WTC11 (cell line): ENCODE data around the gene DOCK7. TPM values are rescaled to one million over a fixed set of nuclear protein-coding genes. Genes with fewer than 3 reads are reported as not detected.

Experiments used
- ATAC-seq: fragments of 200-7000 bp; cut with Tn5 transposase; 2 replicates; pipeline ENCODE4 v1.10.0; 2021; ENCODE audit warnings: mild to moderate bottlenecking, moderate library complexity
- CTCF ChIA-PET: fragments of 300-600 bp; sonication (Branson Sonifier 250); formaldehyde crosslinking; loops from one replicate; lab custom pipeline; 2021; ENCODE audit warnings: antibody characterized with exemption; lab: Charles Lee
- POLR2A ChIA-PET: fragments of 350-600 bp; sonication (Branson Sonifier 250); formaldehyde crosslinking; loops from one replicate; lab custom pipeline; 2021; ENCODE audit warnings: antibody characterized with exemption; lab: Charles Lee
- DNase-seq: peaks from one replicate; pipeline ENCODE4 v3.0.0; 2021; ENCODE audit warnings: low spot score
- H3K27ac Mint-ChIP-seq: 2 replicates; pipeline ENCODE4 v1.8.0; 2021; ENCODE audit warnings: mixed read lengths
- H3K27me3 Mint-ChIP-seq: 2 replicates; pipeline ENCODE4 v1.8.0; 2021; ENCODE audit warnings: low read depth, mild to moderate bottlenecking, moderate library complexity, mixed read lengths
- H3K36me3 Mint-ChIP-seq: 2 replicates; pipeline ENCODE4 v1.8.0; 2021; ENCODE audit warnings: mixed read lengths
- H3K4me1 Mint-ChIP-seq: 2 replicates; pipeline ENCODE4 v1.8.0; 2022; ENCODE audit warnings: mixed read lengths
- H3K4me3 Mint-ChIP-seq: 2 replicates; pipeline ENCODE4 v1.8.0; 2021; ENCODE audit warnings: mild to moderate bottlenecking, moderate library complexity, mixed read lengths
- H3K9me3 Mint-ChIP-seq: 2 replicates; pipeline ENCODE4 v1.8.0; 2021; ENCODE audit warnings: mixed read lengths
- CBFB ChIP-seq: sonication (generic); formaldehyde crosslinking; IDR thresholded peaks from 2 replicates; pipeline ENCODE4 v1.8.1; 2022; ENCODE audit warnings: mild to moderate bottlenecking, low read depth, missing genetic modification reagents
- CREB1 ChIP-seq: sonication (generic); formaldehyde crosslinking; IDR thresholded peaks from 2 replicates; pipeline ENCODE4 v1.8.0; 2023; ENCODE audit warnings: mild to moderate bottlenecking, missing genetic modification reagents
- ELF4 ChIP-seq: sonication (generic); formaldehyde crosslinking; IDR thresholded peaks from 2 replicates; pipeline ENCODE4 v1.8.1; 2022; ENCODE audit warnings: low read depth, mild to moderate bottlenecking, moderate library complexity, missing genetic modification reagents
- EMX1 ChIP-seq: fragments of 250-450 bp; sonication (Bioruptor Pico); IDR thresholded peaks from 2 replicates; pipeline ENCODE4 v1.8.0; 2021; ENCODE audit warnings: mild to moderate bottlenecking
- FOXK1 ChIP-seq: sonication (generic); formaldehyde crosslinking; IDR thresholded peaks from 2 replicates; pipeline ENCODE4 v1.8.0; 2022; ENCODE audit warnings: mild to moderate bottlenecking, moderate library complexity, missing genetic modification reagents
- GTF2I ChIP-seq: fragments of 250-450 bp; sonication (Bioruptor Pico); conservative IDR thresholded peaks from 2 replicates; pipeline ENCODE4 v1.4.0; 2021; ENCODE audit warnings: mild to moderate bottlenecking
- JUN ChIP-seq: sonication (generic); formaldehyde crosslinking; IDR thresholded peaks from 2 replicates; pipeline ENCODE4 v1.8.0; 2023; ENCODE audit warnings: mild to moderate bottlenecking, missing genetic modification reagents
- NFYB ChIP-seq: sonication (generic); formaldehyde crosslinking; conservative IDR thresholded peaks from 2 replicates; pipeline ENCODE4 v1.8.0; 2022; ENCODE audit warnings: low read depth, missing genetic modification reagents
- NR1H2 ChIP-seq: sonication (generic); formaldehyde crosslinking; IDR thresholded peaks from 2 replicates; pipeline ENCODE4 v1.9.0; 2021; ENCODE audit warnings: mild to moderate bottlenecking, moderate library complexity, missing genetic modification reagents
- SMAD3 ChIP-seq: sonication (generic); formaldehyde crosslinking; IDR thresholded peaks from 2 replicates; pipeline ENCODE4 v1.8.0; 2022; ENCODE audit warnings: missing genetic modification reagents, mild to moderate bottlenecking, borderline replicate concordance
- TEAD4 ChIP-seq: sonication (generic); formaldehyde crosslinking; IDR thresholded peaks from 2 replicates; pipeline ENCODE4 v1.8.0; 2022; ENCODE audit warnings: mild to moderate bottlenecking, missing genetic modification reagents
- ZNF219 ChIP-seq: sonication (generic); formaldehyde crosslinking; IDR thresholded peaks from 2 replicates; pipeline ENCODE4 v1.8.0; 2023; ENCODE audit warnings: missing genetic modification reagents, mild to moderate bottlenecking, borderline replicate concordance
- total RNA-seq: library from RNA; stranded (reverse); gene quantifications from 3 replicates; pipeline ENCODE4 v1.2.3, GENCODE V29; 2021
- TF ChIP-seq, protein P1 (sequence below): sonication (generic); formaldehyde crosslinking; conservative IDR thresholded peaks from 2 replicates; pipeline ENCODE4 v1.8.1; 2022; ENCODE audit warnings: mild to moderate bottlenecking, missing genetic modification reagents
- TF ChIP-seq, protein P2 (sequence below): fragments of 250-450 bp; sonication (Bioruptor Pico); conservative IDR thresholded peaks from 2 replicates; pipeline ENCODE4 v1.9.0; 2021; ENCODE audit warnings: mild to moderate bottlenecking
- TF ChIP-seq, protein P3 (sequence below): sonication (generic); formaldehyde crosslinking; IDR thresholded peaks from 2 replicates; pipeline ENCODE4 v1.8.1; 2022; ENCODE audit warnings: mild to moderate bottlenecking, moderate library complexity, missing genetic modification reagents
- TF ChIP-seq, protein P4 (sequence below): fragments of 250-450 bp; sonication (Bioruptor Pico); IDR thresholded peaks from 2 replicates; pipeline ENCODE4 v1.9.0; 2021; ENCODE audit warnings: mild to moderate bottlenecking
- TF ChIP-seq, protein P5 (sequence below): fragments of 250-450 bp; sonication (Bioruptor Pico); IDR thresholded peaks from 2 replicates; pipeline ENCODE4 v1.9.0; 2021; ENCODE audit warnings: mild to moderate bottlenecking
- TF ChIP-seq, protein P6 (sequence below): sonication (generic); formaldehyde crosslinking; IDR thresholded peaks from 2 replicates; pipeline ENCODE4 v1.8.0; 2023; ENCODE audit warnings: missing genetic modification reagents
- TF ChIP-seq, protein P7 (sequence below): sonication (generic); formaldehyde crosslinking; IDR thresholded peaks from 2 replicates; pipeline ENCODE4 v1.8.0; 2023; ENCODE audit warnings: mild to moderate bottlenecking, missing genetic modification reagents

DOCK7 gene
- total RNA-seq, 1 experiment from 2014 or later = 34.2 TPM

DNA sequence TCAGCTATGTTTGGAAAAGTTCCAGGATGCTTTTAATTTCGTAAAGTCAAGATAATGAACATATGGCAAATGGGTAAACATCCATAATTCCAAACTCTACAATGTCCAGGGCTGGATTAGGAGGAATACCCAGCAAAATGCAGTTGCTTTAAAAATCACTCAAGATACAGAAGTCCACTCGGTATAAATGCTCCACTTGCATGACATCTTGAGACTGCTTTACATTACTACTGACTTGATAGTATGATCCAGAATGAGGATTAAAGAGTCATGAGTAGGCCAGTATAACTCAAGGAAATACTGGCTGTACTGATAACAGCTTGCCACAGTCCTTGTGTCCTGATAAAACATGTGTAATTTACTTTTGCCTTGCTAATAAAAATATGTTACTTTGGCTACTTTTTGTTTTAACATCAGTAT, 149.1 kb downstream of the DOCK7 start:
- ChIA-PET POLR2A (no interaction called here), CTCF (interaction anchor here (1.2 to 2.9 kb wide), 2 partner anchors 9 to 207 kb away, joined by 7 to 9 read pairs; no protein-coding TSS in a partner anchor)
- no peak for TF ChIP-seq TEAD4 (CRISPR knock-in tag)
- no peak for TF ChIP-seq ZNF219 (CRISPR knock-in tag)
- no peak for TF ChIP-seq CBFB
- no peak for TF ChIP-seq NFYB (CRISPR knock-in tag)
- TF ChIP-seq, protein P1, sequence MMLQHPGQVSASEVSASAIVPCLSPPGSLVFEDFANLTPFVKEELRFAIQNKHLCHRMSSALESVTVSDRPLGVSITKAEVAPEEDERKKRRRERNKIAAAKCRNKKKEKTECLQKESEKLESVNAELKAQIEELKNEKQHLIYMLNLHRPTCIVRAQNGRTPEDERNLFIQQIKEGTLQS (CRISPR knock-in tag) = no peak
- ATAC-seq (no peak), DNase-seq (no peak)
- H3K9me3 Mint-ChIP-seq = no peaks in the 10 kb centered on the region
- H3K4me3 Mint-ChIP-seq = no peak overlapping the region
- no peaks in the 10 kb centered on the region for H3K36me3 Mint-ChIP-seq
- H3K27me3 Mint-ChIP-seq = no peaks in the 10 kb centered on the region
- peaks cover 23% of the 10 kb centered on the region for H3K4me1 Mint-ChIP-seq
- H3K27ac Mint-ChIP-seq = no peak overlapping the region

DNA sequence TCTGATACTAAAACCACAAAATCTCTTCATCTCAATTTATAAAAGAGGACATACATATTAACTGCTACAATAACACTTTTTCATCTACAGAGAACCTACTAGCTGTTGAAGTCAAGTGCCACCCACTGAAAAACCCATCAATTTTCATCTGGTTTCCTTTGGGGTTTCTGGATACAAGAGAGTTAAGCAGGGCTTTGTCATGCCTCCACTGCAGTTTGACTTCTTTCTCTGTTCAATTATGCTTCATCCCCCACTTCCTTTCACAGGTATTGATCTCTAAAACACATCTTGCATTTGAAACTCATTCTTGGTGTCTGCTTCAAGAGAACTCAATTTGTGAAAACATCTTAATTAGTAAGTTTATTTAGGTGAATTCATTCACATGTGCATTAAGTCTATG, 151.3 kb downstream of the DOCK7 start:
- ChIA-PET POLR2A (no interaction called here), CTCF (interaction anchor here (1.3 kb wide), 1 partner anchor 29 kb away, joined by 5 read pairs; no protein-coding TSS in a partner anchor)
- no peak overlapping the region for H3K4me3 Mint-ChIP-seq
- TF ChIP-seq NR1H2 (CRISPR knock-in tag) (no peak), EMX1 (CRISPR knock-in tag) (no peak), CREB1 (CRISPR knock-in tag) (no peak), JUN (CRISPR knock-in tag) (no peak), GTF2I (no peak), ELF4 (CRISPR knock-in tag) (no peak), SMAD3 (CRISPR knock-in tag) (no peak), FOXK1 (CRISPR knock-in tag) (no peak)
- TF ChIP-seq, protein P2, sequence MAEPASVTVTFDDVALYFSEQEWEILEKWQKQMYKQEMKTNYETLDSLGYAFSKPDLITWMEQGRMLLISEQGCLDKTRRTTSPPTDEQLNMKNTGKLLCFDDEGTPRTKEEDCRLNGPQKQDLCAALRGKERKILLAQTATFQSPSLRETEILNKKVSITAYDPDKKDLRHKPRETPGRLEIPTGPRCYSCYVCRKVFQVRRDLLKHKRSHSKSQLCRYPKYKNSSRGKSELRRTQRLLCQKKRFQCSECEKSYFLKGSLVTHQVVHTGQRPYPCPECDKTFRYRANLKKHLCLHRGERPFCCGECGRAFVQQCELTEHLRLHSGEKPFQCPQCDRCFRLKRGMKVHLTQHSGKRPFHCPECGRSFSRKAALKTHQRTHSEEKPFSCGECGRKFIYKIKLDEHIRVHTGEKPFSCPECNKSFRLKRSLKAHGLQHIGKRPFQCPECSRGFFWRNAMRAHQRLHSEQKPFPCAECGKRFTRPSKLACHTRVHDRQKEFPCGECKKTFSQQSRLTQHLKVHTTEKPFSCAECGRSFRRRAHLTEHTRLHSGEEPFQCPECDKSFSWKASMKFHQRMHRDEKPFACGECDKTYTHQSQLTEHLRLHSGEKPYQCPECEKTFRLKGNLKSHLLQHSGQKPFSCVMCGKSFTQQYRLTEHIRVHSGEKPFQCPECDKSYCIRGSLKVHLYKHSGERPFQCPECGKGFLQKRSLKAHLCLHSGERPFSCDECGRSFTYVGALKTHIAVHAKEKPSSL = no peak
- TF ChIP-seq, protein P3, sequence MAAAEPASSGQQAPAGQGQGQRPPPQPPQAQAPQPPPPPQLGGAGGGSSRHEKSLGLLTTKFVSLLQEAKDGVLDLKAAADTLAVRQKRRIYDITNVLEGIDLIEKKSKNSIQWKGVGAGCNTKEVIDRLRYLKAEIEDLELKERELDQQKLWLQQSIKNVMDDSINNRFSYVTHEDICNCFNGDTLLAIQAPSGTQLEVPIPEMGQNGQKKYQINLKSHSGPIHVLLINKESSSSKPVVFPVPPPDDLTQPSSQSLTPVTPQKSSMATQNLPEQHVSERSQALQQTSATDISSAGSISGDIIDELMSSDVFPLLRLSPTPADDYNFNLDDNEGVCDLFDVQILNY (CRISPR knock-in tag) = no peak
- TF ChIP-seq, protein P1 (CRISPR knock-in tag) = no peak
- TF ChIP-seq, protein P4, sequence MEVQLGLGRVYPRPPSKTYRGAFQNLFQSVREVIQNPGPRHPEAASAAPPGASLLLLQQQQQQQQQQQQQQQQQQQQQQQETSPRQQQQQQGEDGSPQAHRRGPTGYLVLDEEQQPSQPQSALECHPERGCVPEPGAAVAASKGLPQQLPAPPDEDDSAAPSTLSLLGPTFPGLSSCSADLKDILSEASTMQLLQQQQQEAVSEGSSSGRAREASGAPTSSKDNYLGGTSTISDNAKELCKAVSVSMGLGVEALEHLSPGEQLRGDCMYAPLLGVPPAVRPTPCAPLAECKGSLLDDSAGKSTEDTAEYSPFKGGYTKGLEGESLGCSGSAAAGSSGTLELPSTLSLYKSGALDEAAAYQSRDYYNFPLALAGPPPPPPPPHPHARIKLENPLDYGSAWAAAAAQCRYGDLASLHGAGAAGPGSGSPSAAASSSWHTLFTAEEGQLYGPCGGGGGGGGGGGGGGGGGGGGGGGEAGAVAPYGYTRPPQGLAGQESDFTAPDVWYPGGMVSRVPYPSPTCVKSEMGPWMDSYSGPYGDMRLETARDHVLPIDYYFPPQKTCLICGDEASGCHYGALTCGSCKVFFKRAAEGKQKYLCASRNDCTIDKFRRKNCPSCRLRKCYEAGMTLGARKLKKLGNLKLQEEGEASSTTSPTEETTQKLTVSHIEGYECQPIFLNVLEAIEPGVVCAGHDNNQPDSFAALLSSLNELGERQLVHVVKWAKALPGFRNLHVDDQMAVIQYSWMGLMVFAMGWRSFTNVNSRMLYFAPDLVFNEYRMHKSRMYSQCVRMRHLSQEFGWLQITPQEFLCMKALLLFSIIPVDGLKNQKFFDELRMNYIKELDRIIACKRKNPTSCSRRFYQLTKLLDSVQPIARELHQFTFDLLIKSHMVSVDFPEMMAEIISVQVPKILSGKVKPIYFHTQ (CRISPR knock-in tag) = no peak
- TF ChIP-seq, protein P5, sequence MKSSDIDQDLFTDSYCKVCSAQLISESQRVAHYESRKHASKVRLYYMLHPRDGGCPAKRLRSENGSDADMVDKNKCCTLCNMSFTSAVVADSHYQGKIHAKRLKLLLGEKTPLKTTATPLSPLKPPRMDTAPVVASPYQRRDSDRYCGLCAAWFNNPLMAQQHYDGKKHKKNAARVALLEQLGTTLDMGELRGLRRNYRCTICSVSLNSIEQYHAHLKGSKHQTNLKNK (CRISPR knock-in tag) = no peak
- TF ChIP-seq, protein P6, sequence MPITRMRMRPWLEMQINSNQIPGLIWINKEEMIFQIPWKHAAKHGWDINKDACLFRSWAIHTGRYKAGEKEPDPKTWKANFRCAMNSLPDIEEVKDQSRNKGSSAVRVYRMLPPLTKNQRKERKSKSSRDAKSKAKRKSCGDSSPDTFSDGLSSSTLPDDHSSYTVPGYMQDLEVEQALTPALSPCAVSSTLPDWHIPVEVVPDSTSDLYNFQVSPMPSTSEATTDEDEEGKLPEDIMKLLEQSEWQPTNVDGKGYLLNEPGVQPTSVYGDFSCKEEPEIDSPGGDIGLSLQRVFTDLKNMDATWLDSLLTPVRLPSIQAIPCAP (CRISPR knock-in tag) = no peak
- TF ChIP-seq, protein P7, sequence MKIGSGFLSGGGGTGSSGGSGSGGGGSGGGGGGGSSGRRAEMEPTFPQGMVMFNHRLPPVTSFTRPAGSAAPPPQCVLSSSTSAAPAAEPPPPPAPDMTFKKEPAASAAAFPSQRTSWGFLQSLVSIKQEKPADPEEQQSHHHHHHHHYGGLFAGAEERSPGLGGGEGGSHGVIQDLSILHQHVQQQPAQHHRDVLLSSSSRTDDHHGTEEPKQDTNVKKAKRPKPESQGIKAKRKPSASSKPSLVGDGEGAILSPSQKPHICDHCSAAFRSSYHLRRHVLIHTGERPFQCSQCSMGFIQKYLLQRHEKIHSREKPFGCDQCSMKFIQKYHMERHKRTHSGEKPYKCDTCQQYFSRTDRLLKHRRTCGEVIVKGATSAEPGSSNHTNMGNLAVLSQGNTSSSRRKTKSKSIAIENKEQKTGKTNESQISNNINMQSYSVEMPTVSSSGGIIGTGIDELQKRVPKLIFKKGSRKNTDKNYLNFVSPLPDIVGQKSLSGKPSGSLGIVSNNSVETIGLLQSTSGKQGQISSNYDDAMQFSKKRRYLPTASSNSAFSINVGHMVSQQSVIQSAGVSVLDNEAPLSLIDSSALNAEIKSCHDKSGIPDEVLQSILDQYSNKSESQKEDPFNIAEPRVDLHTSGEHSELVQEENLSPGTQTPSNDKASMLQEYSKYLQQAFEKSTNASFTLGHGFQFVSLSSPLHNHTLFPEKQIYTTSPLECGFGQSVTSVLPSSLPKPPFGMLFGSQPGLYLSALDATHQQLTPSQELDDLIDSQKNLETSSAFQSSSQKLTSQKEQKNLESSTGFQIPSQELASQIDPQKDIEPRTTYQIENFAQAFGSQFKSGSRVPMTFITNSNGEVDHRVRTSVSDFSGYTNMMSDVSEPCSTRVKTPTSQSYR (CRISPR knock-in tag) = no peak
- peaks cover 21% of the 10 kb centered on the region for H3K4me1 Mint-ChIP-seq
- no peaks in the 10 kb centered on the region for H3K36me3 Mint-ChIP-seq
- DNase-seq (no peak), ATAC-seq (peak; percentile 84)
- no peaks in the 10 kb centered on the region for H3K9me3 Mint-ChIP-seq
- H3K27ac Mint-ChIP-seq = peak overlapping the region; percentile 86; the same call in 1 of the 2 replicates
- no peaks in the 10 kb centered on the region for H3K27me3 Mint-ChIP-seq
